Osteoblast (primary cell): Measurements from ENCODE around the gene LRP1. TPM values are rescaled to one million over a fixed set of nuclear protein-coding genes. Genes with fewer than 3 reads are reported as not detected.

Source experiments
- DNase-seq: peaks from one replicate; pipeline ENCODE4 v3.0.0; 2011; ENCODE audit warnings: low spot score, mixed read lengths; ENCODE audit not compliant: insufficient read length; ENCODE audit errors: missing footprints
- H2AFZ ChIP-seq: 2 replicates; pipeline ENCODE4 v1.6.0; 2011; ENCODE audit warnings: mild to moderate bottlenecking, low read length
- H3K27ac ChIP-seq: 2 replicates; pipeline ENCODE4 v1.5.1; 2011; ENCODE audit warnings: mild to moderate bottlenecking, low read depth, low read length, moderate library complexity
- H3K27me3 ChIP-seq: 2 replicates; pipeline ENCODE4 v1.6.0; 2012; ENCODE audit warnings: mild to moderate bottlenecking, control low read depth, inconsistent platforms, low read length, moderate library complexity; ENCODE audit not compliant: insufficient read depth
- H3K36me3 ChIP-seq: 2 replicates; pipeline ENCODE4 v1.5.1; 2011; ENCODE audit warnings: mild to moderate bottlenecking, low read length, control low read depth, moderate library complexity; ENCODE audit not compliant: insufficient read depth
- H3K4me1 ChIP-seq: 2 replicates; pipeline ENCODE4 v1.5.1; 2011; ENCODE audit warnings: mild to moderate bottlenecking, low read length, control low read depth, moderate library complexity; ENCODE audit not compliant: insufficient read depth
- H3K4me2 ChIP-seq: 2 replicates; pipeline ENCODE4 v1.6.0; 2011; ENCODE audit warnings: mild to moderate bottlenecking, low read length; ENCODE audit not compliant: insufficient read depth
- H3K4me3 ChIP-seq: fragments of 200-600 bp; sonication (generic); 3 replicates; pipeline ENCODE4 v1.5.1; 2012; ENCODE audit warnings: mild to moderate bottlenecking, low read length, inconsistent platforms; ENCODE audit not compliant: insufficient read depth
- H3K79me2 ChIP-seq: 2 replicates; pipeline ENCODE4 v1.6.0; 2012; ENCODE audit warnings: mild to moderate bottlenecking, low read length, control low read depth, inconsistent platforms; ENCODE audit not compliant: insufficient read depth
- H3K9me3 ChIP-seq: 2 replicates; pipeline ENCODE4 v1.5.1; 2011; ENCODE audit warnings: low read depth, low read length, control low read depth
- H4K20me1 ChIP-seq: 2 replicates; pipeline ENCODE4 v1.6.0; 2012; ENCODE audit warnings: mild to moderate bottlenecking, low read length, control low read depth; ENCODE audit not compliant: insufficient read depth
- total RNA-seq: library from RNA; depleted of rRNA; stranded (reverse); fragments of >200 nt; gene quantifications from 2 replicates; pipeline ENCODE4 v1.2.3, GENCODE V29; 2012
- TF ChIP-seq, protein P1 (sequence below): IDR thresholded peaks from 2 replicates; pipeline ENCODE4 v1.5.1; 2011; ENCODE audit warnings: mild to moderate bottlenecking, low read depth, low read length, moderate library complexity; ENCODE audit errors: extremely low read depth

LRP1 gene
- total RNA-seq, 1 donor, result 744 TPM

- peaks cover 14% of the 10 kb centered on the region for H3K4me1 ChIP-seq
- no peaks in the 10 kb centered on the region for H3K27me3 ChIP-seq
- H3K79me2 ChIP-seq, result peaks cover 9% of the 10 kb centered on the region
- H2AFZ ChIP-seq, result no peak overlapping the region
- no peak overlapping the region for H3K27ac ChIP-seq
- H3K36me3 ChIP-seq, result no peaks in the 10 kb centered on the region
- no peaks in the 10 kb centered on the region for H4K20me1 ChIP-seq
- peak; percentile 88 for DNase-seq
- no peak overlapping the region for H3K4me2 ChIP-seq
- peaks cover 1% of the 10 kb centered on the region for H3K9me3 ChIP-seq
- TF ChIP-seq, protein P1, sequence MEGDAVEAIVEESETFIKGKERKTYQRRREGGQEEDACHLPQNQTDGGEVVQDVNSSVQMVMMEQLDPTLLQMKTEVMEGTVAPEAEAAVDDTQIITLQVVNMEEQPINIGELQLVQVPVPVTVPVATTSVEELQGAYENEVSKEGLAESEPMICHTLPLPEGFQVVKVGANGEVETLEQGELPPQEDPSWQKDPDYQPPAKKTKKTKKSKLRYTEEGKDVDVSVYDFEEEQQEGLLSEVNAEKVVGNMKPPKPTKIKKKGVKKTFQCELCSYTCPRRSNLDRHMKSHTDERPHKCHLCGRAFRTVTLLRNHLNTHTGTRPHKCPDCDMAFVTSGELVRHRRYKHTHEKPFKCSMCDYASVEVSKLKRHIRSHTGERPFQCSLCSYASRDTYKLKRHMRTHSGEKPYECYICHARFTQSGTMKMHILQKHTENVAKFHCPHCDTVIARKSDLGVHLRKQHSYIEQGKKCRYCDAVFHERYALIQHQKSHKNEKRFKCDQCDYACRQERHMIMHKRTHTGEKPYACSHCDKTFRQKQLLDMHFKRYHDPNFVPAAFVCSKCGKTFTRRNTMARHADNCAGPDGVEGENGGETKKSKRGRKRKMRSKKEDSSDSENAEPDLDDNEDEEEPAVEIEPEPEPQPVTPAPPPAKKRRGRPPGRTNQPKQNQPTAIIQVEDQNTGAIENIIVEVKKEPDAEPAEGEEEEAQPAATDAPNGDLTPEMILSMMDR, result peak; percentile 97
- no peak overlapping the region for H3K4me3 ChIP-seq
Measured at GRCh38 chr12:57124261-57124877, 3.9 kb upstream of the LRP1 start.

- no peak overlapping the region for H2AFZ ChIP-seq
Measured at GRCh38 chr12:57126061-57126460, 2.2 kb upstream of the LRP1 start.

DNA sequence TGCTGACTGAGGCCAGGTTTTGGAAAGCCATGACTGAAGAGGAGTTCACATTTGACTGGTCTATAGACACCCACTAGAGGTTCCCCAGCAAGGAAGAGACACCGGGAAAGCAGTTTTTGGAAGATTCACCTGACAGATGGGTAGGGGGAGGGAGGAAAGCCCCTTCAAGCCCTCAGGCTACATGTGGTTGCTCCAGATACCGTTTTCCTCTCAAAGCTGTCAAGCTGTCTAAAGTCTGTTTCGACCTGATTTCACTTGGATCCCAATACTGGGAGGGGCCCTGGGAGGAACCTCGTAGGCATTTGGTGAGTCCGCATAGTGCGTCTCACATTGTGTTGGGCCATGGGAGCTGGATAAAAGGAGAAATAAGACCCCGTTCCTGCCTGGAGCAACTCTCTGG, 1.7 kb upstream of the LRP1 start:
- H3K4me3 ChIP-seq, result no peak overlapping the region
- peaks cover 31% of the 10 kb centered on the region for H3K79me2 ChIP-seq
- H3K4me1 ChIP-seq, result peaks cover 25% of the 10 kb centered on the region
- no peak overlapping the region for H3K4me2 ChIP-seq
- H3K36me3 ChIP-seq, result peaks cover 5% of the 10 kb centered on the region
- no peak for DNase-seq
- no peak overlapping the region for H3K27ac ChIP-seq
- H4K20me1 ChIP-seq, result peaks cover 14% of the 10 kb centered on the region
- H3K27me3 ChIP-seq, result no peaks in the 10 kb centered on the region
- TF ChIP-seq, protein P1, result no peak
- H2AFZ ChIP-seq, result no peak overlapping the region
- H3K9me3 ChIP-seq, result peaks cover 1% of the 10 kb centered on the region

More at GRCh38 chr12:57126061-57126460, 2.2 kb upstream of the LRP1 start:
- H3K36me3 ChIP-seq, result peaks cover 2% of the 10 kb centered on the region
- no peak overlapping the region for H3K4me2 ChIP-seq
- no peaks in the 10 kb centered on the region for H3K27me3 ChIP-seq
- H3K79me2 ChIP-seq, result peaks cover 26% of the 10 kb centered on the region
- peaks cover 1% of the 10 kb centered on the region for H3K9me3 ChIP-seq
- no peak for DNase-seq
- peaks cover 10% of the 10 kb centered on the region for H4K20me1 ChIP-seq
- no peak overlapping the region for H3K4me3 ChIP-seq
- H3K27ac ChIP-seq, result no peak overlapping the region
- TF ChIP-seq, protein P1, result no peak
- peaks cover 20% of the 10 kb centered on the region for H3K4me1 ChIP-seq

- peaks cover 21% of the 10 kb centered on the region for H4K20me1 ChIP-seq
- no peaks in the 10 kb centered on the region for H3K27me3 ChIP-seq
- peaks cover 38% of the 10 kb centered on the region for H3K79me2 ChIP-seq
- H3K4me3 ChIP-seq, result peak overlapping the region; percentile 95
- peaks cover 1% of the 10 kb centered on the region for H3K9me3 ChIP-seq
- peaks cover 31% of the 10 kb centered on the region for H3K4me1 ChIP-seq
- no peak overlapping the region for H2AFZ ChIP-seq
- DNase-seq, result no peak
- TF ChIP-seq, protein P1, result no peak
- H3K27ac ChIP-seq, result no peak overlapping the region
- H3K4me2 ChIP-seq, result peak overlapping the region; percentile 84
- peaks cover 7% of the 10 kb centered on the region for H3K36me3 ChIP-seq
Measured at GRCh38 chr12:57127101-57127725, 1.1 kb upstream of the LRP1 start.
